Loucy (cell line): Measurements from ENCODE around the gene VCAN.

ENCODE experiments used
- H2AFZ ChIP-seq: fragments of 200-600 bp; sonication (generic); 2 replicates; pipeline ENCODE4 v1.6.0; 2016; ENCODE audit warnings: antibody characterized with exemption, mild to moderate bottlenecking, low read length, moderate library complexity
- H3F3A ChIP-seq: fragments of 200-600 bp; 2 replicates; pipeline ENCODE4 v1.6.0; 2016; ENCODE audit warnings: antibody characterized with exemption, low read depth, mild to moderate bottlenecking
- H3K27me3 ChIP-seq: fragments of 200-600 bp; sonication (generic); 2 replicates; pipeline ENCODE4 v1.6.1; 2014; ENCODE audit warnings: low read length, mild to moderate bottlenecking; ENCODE audit not compliant: insufficient read depth, poor library complexity, severe bottlenecking
- H3K36me3 ChIP-seq: fragments of 200-600 bp; sonication (generic); 2 replicates; pipeline ENCODE4 v1.6.1; 2016; ENCODE audit warnings: low read length; ENCODE audit not compliant: insufficient read depth
- H3K4me1 ChIP-seq: fragments of 200-600 bp; sonication (generic); 2 replicates; pipeline ENCODE4 v1.5.1; 2014; ENCODE audit warnings: low read length, mild to moderate bottlenecking; ENCODE audit not compliant: insufficient read depth, poor library complexity, severe bottlenecking
- H3K4me2 ChIP-seq: fragments of 200-600 bp; sonication (generic); 2 replicates; pipeline ENCODE4 v1.6.0; 2014; ENCODE audit warnings: antibody characterized with exemption, low read length, low read depth, mild to moderate bottlenecking; ENCODE audit not compliant: poor library complexity, severe bottlenecking
- H3K4me3 ChIP-seq: fragments of 200-600 bp; sonication (generic); 2 replicates; pipeline ENCODE4 v1.5.1; 2014; ENCODE audit warnings: low read length, mild to moderate bottlenecking, mixed read lengths; ENCODE audit not compliant: poor library complexity, severe bottlenecking
- H3K79me2 ChIP-seq: fragments of 200-600 bp; sonication (generic); 2 replicates; pipeline ENCODE4 v1.6.1; 2014; ENCODE audit warnings: low read length; ENCODE audit not compliant: insufficient read depth
- H3K9ac ChIP-seq: fragments of 200-600 bp; sonication (generic); 2 replicates; pipeline ENCODE4 v1.6.0; 2014; ENCODE audit warnings: mild to moderate bottlenecking, low read depth, low read length, moderate library complexity; ENCODE audit not compliant: poor library complexity, severe bottlenecking
- H3K9me2 ChIP-seq: fragments of 200-600 bp; sonication (generic); replicated peaks from 2 replicates; pipeline ENCODE4 v1.6.1; 2016; ENCODE audit warnings: low read depth, low read length, mixed read lengths
- H3K9me3 ChIP-seq: fragments of 200-600 bp; sonication (generic); 2 replicates; pipeline ENCODE4 v1.6.1; 2014; ENCODE audit warnings: mild to moderate bottlenecking, antibody characterized with exemption, low read length, low read depth; ENCODE audit not compliant: insufficient read depth
- H4K20me1 ChIP-seq: fragments of 200-600 bp; sonication (generic); 2 replicates; pipeline ENCODE4 v1.6.0; 2014; ENCODE audit warnings: antibody characterized with exemption, low read length, mild to moderate bottlenecking; ENCODE audit not compliant: insufficient read depth, poor library complexity, severe bottlenecking
- CTCF ChIP-seq: fragments of 200-600 bp; sonication (generic); conservative IDR thresholded peaks from 2 replicates; pipeline ENCODE4 v1.5.1; 2014; ENCODE audit warnings: mild to moderate bottlenecking, antibody characterized with exemption, low read length
- EZH2phosphoT487 ChIP-seq: fragments of 200-600 bp; IDR thresholded peaks from 2 replicates; pipeline ENCODE4 v1.6.1; 2018; ENCODE audit warnings: antibody characterized with exemption, mild to moderate bottlenecking, moderate library complexity, borderline replicate concordance

VCAN gene

GRCh38 chr5:83509540-83509939 lies 38.0 kb downstream of the VCAN start:
- no peak for TF ChIP-seq EZH2phosphoT487
- TF ChIP-seq CTCF, result no peak
- H3K4me2 ChIP-seq, result no peak overlapping the region
- no peaks in the 10 kb centered on the region for H4K20me1 ChIP-seq
- no peaks in the 10 kb centered on the region for H3K79me2 ChIP-seq
- no peak overlapping the region for H3K9ac ChIP-seq
- no peaks in the 10 kb centered on the region for H3K27me3 ChIP-seq
- H2AFZ ChIP-seq, result no peak overlapping the region
- no peaks in the 10 kb centered on the region for H3F3A ChIP-seq
- no peaks in the 10 kb centered on the region for H3K9me2 ChIP-seq
- no peaks in the 10 kb centered on the region for H3K36me3 ChIP-seq
- H3K4me3 ChIP-seq, result no peak overlapping the region
- no peaks in the 10 kb centered on the region for H3K9me3 ChIP-seq
- no peaks in the 10 kb centered on the region for H3K4me1 ChIP-seq

- Histone ChIP-seq H2AFZ (no peak overlapping the region), H3K27me3 (no peaks in the 10 kb centered on the region), H3K9ac (no peak overlapping the region)
Observed at GRCh38 chr5:83510260-83510659, 38.7 kb downstream of the VCAN start.

GRCh38 chr5:83512061-83512745 lies 40.7 kb downstream of the VCAN start:
- no peak overlapping the region for H3K9ac ChIP-seq
- no peaks in the 10 kb centered on the region for H3K9me2 ChIP-seq
- H3K36me3 ChIP-seq, result no peaks in the 10 kb centered on the region
- no peaks in the 10 kb centered on the region for H4K20me1 ChIP-seq
- H3K4me3 ChIP-seq, result no peak overlapping the region
- no peak overlapping the region for H2AFZ ChIP-seq
- no peak overlapping the region for H3K4me2 ChIP-seq
- TF ChIP-seq CTCF, result no peak
- TF ChIP-seq EZH2phosphoT487, result no peak
- H3K27me3 ChIP-seq, result no peaks in the 10 kb centered on the region
- no peaks in the 10 kb centered on the region for H3F3A ChIP-seq
- H3K79me2 ChIP-seq, result no peaks in the 10 kb centered on the region
- no peaks in the 10 kb centered on the region for H3K9me3 ChIP-seq
- H3K4me1 ChIP-seq, result no peaks in the 10 kb centered on the region

More at GRCh38 chr5:83510260-83510659, 38.7 kb downstream of the VCAN start:
- no peaks in the 10 kb centered on the region for H3K36me3 ChIP-seq
- H3K9me3 ChIP-seq, result no peaks in the 10 kb centered on the region
- H3K79me2 ChIP-seq, result no peaks in the 10 kb centered on the region
- no peaks in the 10 kb centered on the region for H4K20me1 ChIP-seq
- H3K4me3 ChIP-seq, result no peak overlapping the region
- no peak overlapping the region for H3K4me2 ChIP-seq
- TF ChIP-seq CTCF, result no peak
- TF ChIP-seq EZH2phosphoT487, result no peak
- no peaks in the 10 kb centered on the region for H3F3A ChIP-seq
- no peaks in the 10 kb centered on the region for H3K9me2 ChIP-seq
- no peaks in the 10 kb centered on the region for H3K4me1 ChIP-seq
